Sigmoid colon (tissue), 7 donors: ENCODE results near the gene DUT. TPM values are rescaled to one million over a fixed set of nuclear protein-coding genes. Genes with fewer than 3 reads are reported as not detected.

Experiments
- DNase-seq: peaks from one replicate; pipeline ENCODE4 v3.0.0-alpha.2; 2019
- H3K27ac ChIP-seq, 4 donors: fragments of 200-600 bp; sonication (generic); one replicate each; pipeline ENCODE4 v1.5.1; 2016 to 2019; ENCODE audit warnings: mild to moderate bottlenecking in 1 of 4
- H3K27me3 ChIP-seq, 3 donors: fragments of 200-600 bp; sonication (generic); one replicate each; pipeline ENCODE4 v1.5.1; 2019; ENCODE audit warnings: mild to moderate bottlenecking in 1 of 3
- H3K36me3 ChIP-seq, 4 donors: fragments of 200-600 bp; sonication (generic); one replicate each; pipeline ENCODE4 v1.5.1; 2016 to 2019
- H3K4me1 ChIP-seq, 4 donors: fragments of 200-600 bp; sonication (generic); one replicate each; pipeline ENCODE4 v1.5.1; 2017 to 2019
- H3K4me3 ChIP-seq, 4 donors: fragments of 200-600 bp; sonication (generic); one replicate each; pipeline ENCODE4 v1.5.1; 2017 to 2019; ENCODE audit warnings: mild to moderate bottlenecking in 2 of 4, moderate library complexity in 1 of 4
- H3K9me3 ChIP-seq, 4 donors: fragments of 200-600 bp in 3 of 4; sonication (generic) in 3 of 4; one replicate each; pipeline versions ENCODE4 v1.5.1 to v1.6.1; 2013 to 2019
- CTCF ChIP-seq, 4 experiments: fragments of 450-650 bp in 3 of 4; fragments of 200-600 bp in 1 of 4; IDR thresholded peaks; one replicate each; pipeline ENCODE4 v1.5.1; 2016 to 2019; ENCODE audit warnings: antibody characterized with exemption in 4 of 4, mild to moderate bottlenecking in 3 of 4, moderate library complexity in 2 of 4
- EP300 ChIP-seq, 4 donors: sonication (generic); formaldehyde crosslinking; IDR thresholded peaks; one replicate each; pipeline ENCODE4 v1.6.1; 2017; ENCODE audit warnings: antibody characterized with exemption in 4 of 4
- POLR2A ChIP-seq, 2 donors: fragments of 450-650 bp; IDR thresholded peaks; one replicate each; pipeline ENCODE4 v1.6.1; 2016; ENCODE audit warnings: antibody characterized with exemption in 2 of 2, mild to moderate bottlenecking in 2 of 2, moderate library complexity in 2 of 2
- POLR2AphosphoS5 ChIP-seq, 4 donors: sonication (generic); formaldehyde crosslinking; IDR thresholded peaks; one replicate each; pipeline ENCODE4 v1.6.1; 2017; ENCODE audit warnings: antibody characterized with exemption in 4 of 4
- WGBS, 2 donors: extraction: QIAGEN DNeasy Blood & Tissue Kit; methylation state at CpG; one replicate each; pipeline ENCODE4 v1.1.7; 2013; 5-methylcytosine and 5-hydroxymethylcytosine counted together
- intact Hi-C: fragments of 100-400 bp; cut with DNase I; formaldehyde crosslinking; loops from one replicate; pipeline ENCODE4 v1.15.1; 2023
- polyA plus RNA-seq, 3 donors: library from polyadenylated mRNA; stranded (reverse); fragments of 200-250 nt; gene quantifications; one replicate each; pipeline ENCODE4 v1.2.3, GENCODE V29; 2013
- small RNA-seq, 3 donors: library from RNA; depleted of rRNA; stranded (forward); fragments of <200 nt; gene quantifications; one replicate each; pipeline ENCODE3, GENCODE V24; 2016
- total RNA-seq, 4 donors: library from RNA; depleted of rRNA; stranded (reverse); fragments of >200 nt; gene quantifications; one replicate each; pipeline ENCODE4 v1.1.0, GENCODE V29; 2016
- donor health status: healthy with polysubstance abuse.
- donor health status: Bipolar disorder and iron deficiency.
- donor health status: healthy.

Gene DUT
- total and polyA plus RNA-seq, 7 donors, result 42.6 to 109 (median 91.1) TPM

DNA sequence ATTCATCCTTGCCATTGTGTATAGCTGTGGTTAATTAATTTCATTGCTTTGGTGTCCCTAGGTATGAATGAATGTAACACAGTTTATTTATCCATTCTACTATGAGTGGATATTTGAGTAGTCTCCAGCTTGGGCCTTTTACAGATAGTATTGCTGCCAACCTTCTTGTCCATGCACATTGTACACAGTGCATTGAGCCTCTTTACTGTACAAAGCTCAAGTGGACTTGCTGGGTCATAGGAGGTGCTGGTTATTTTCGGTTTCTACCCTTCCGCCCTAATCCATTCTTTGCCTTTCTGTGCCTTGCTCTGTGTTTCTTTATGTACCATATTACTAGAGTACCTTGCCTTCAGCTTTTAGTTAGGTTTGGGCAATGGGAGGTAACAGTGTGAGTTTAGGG lies 60.7 kb downstream of the DUT start:
- H3K36me3 ChIP-seq, result no peaks in the 10 kb centered on the region
- no peak overlapping the region for H3K4me3 ChIP-seq
- peaks cover 0 to 18% (median 10%) of the 10 kb centered on the region in 4 donors for H3K4me1 ChIP-seq
- DNase-seq, result no peak
- no peak for TF ChIP-seq EP300 (IDR thresholded peaks at IDR 0.05)
- no peak for TF ChIP-seq CTCF (IDR thresholded peaks at IDR 0.05)
- TF ChIP-seq POLR2A (IDR thresholded peaks at IDR 0.05), result no peak
- 95 to 97% methylated on average over 2 of the region's 2 CpGs for WGBS, 2 donors
- intact Hi-C loops, result no loop called here
- no peaks in the 10 kb centered on the region for H3K9me3 ChIP-seq
- H3K27ac ChIP-seq, result peak overlapping the region; percentile 9 to 61 (median 44)
- no peaks in the 10 kb centered on the region for H3K27me3 ChIP-seq

GRCh38 chr15:48392356-48392755 lies 61.1 kb downstream of the DUT start:
- no peaks in the 10 kb centered on the region for H3K27me3 ChIP-seq
- H3K4me1 ChIP-seq, result peaks cover 0 to 18% (median 10%) of the 10 kb centered on the region in 4 donors
- peak overlapping the region; percentile 9 to 61 (median 52) for H3K27ac ChIP-seq
- no peaks in the 10 kb centered on the region for H3K9me3 ChIP-seq
- 55 to 58% methylated on average over 4 of the region's 4 CpGs for WGBS, 2 donors
- no peaks in the 10 kb centered on the region for H3K36me3 ChIP-seq
- no peak overlapping the region for H3K4me3 ChIP-seq
- peak; percentile 88 for DNase-seq
- intact Hi-C loops, result no loop called here
- TF ChIP-seq POLR2AphosphoS5 (IDR thresholded peaks at IDR 0.05), result peak in 3 of 4 donors; percentile 6 to 44 (median 44)
- no peak for TF ChIP-seq POLR2A (IDR thresholded peaks at IDR 0.05)

Small RNAs within 50 kb of the gene (small RNA-seq; reads per million reads assigned to genes)
- 0 reads per million in 3 donors for gene RF00019

Other genes with a start within 250 kb of the DUT start
- gene SLC24A5, start 210.4 kb upstream of the DUT start, total RNA-seq, result under 1 TPM in 1 of 4 donors, not detected in 3; 0.36 TPM
- not detected for gene SLC24A5, start 210.4 kb upstream of the DUT start, polyA plus RNA-seq
- 10 to 100 TPM; 21.8 to 80.4 (median 47.0) TPM for gene MYEF2, start 153.1 kb upstream of the DUT start, total RNA-seq
- 1 to 10 TPM; 2.4 to 8.6 (median 3.2) TPM for gene MYEF2, start 153.1 kb upstream of the DUT start, polyA plus RNA-seq
- under 1 TPM in 2 of 4 donors, not detected in 2; 0.16 to 0.27 TPM for gene CTXN2, start 139.8 kb upstream of the DUT start, total RNA-seq
- under 1 TPM in 1 of 3 donors, not detected in 2; 0.13 TPM for gene CTXN2, start 139.8 kb upstream of the DUT start, polyA plus RNA-seq
- gene SLC12A1, start 125.1 kb upstream of the DUT start, total RNA-seq, result not detected
- under 1 TPM in 1 of 3 donors, not detected in 2; 0.03 TPM for gene SLC12A1, start 125.1 kb upstream of the DUT start, polyA plus RNA-seq